NCI-H345 treated with DMSO at 0.1 percent for 48 hours (cell line): ENCODE measurements around the gene C4orf54.

Experiments used
- DNase-seq: peaks from one replicate; lab custom pipeline; 2025; ENCODE audit not compliant: unreplicated experiment; lab: John Stamatoyannopoulos, UW

C4orf54 gene

DNA sequence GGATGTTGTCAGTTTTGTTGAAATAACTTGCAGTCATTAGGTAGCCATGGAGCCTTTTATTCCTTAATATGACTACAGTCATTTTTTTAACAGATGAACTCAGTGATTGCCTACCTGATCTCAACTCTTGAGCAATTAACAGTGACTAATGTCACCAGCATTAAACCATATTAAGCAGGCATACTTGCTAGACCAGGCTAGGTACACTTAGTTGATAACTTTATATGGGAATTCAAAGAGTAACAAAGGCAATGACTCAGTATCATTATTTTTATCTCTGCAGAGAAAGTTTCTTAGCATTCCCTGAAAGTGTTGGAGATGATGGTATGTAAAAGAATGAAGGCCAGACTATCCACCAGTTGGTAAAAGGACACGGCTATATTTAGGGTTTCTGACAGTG, at the start of gene C4orf54:
C4orf54 (minus strand) TSS at position 31 of the 400 bp plus-strand sequence. CDS start 3,180 bp downstream, outside the sequence.
- DNase-seq: no peak

DNA sequence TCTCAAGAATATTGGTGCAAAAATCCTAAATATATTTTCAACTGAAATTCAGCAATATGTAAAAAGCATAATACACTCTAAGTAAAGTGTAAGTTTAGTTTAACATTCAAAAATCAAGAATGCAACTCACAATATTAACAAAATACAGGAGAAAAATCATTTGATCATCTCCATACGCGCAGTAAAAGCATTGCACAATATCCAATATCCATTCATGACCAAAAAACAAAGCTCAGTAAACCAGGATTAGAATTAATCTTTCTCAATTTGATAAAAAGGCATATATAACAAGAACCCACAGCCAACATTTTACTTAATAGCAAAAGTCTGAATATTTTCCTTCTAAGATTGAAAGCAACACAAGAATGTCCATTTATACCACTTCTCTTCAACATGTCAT, 48.3 kb upstream of the C4orf54 start:
- DNase-seq: no peak

DNA sequence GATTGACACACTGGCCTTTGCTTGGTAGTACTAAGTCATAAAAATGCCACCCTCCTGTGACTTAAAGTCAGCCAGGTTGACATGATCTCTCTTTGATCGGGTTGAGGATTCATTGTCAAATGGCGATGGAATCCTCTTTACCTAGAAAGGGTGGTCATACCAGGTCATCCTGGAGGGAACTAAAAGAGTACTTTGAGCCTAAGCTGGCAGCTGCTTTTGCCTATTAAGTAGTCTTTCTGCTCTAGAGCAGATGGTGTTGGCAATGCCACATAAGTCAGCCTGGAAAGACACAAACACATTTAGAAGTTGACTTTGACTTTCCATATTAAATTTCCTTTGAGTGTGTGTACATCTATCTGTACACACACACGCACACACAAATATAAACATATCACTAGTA, 39.2 kb upstream of the C4orf54 start:
- DNase-seq: no peak

DNA sequence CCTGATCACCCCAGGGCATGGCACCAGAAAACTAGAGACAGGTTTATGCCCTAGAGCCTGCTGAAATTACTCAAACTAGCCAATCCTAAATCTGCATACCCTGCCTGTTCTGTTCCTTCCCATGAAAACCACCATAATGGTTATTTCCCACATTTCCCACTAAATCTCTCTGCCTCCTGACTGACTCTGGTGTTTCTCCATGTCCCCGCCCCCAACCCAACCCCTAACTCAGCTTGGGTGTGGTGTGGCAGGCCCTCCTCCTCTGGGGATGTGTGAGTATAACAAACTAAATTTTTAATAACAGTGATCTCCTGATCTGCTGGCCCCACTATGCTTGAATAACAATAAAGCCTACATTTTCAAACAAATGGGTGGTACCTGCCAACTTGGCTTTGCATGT, 35.5 kb upstream of the C4orf54 start:
- DNase-seq: no peak

DNA sequence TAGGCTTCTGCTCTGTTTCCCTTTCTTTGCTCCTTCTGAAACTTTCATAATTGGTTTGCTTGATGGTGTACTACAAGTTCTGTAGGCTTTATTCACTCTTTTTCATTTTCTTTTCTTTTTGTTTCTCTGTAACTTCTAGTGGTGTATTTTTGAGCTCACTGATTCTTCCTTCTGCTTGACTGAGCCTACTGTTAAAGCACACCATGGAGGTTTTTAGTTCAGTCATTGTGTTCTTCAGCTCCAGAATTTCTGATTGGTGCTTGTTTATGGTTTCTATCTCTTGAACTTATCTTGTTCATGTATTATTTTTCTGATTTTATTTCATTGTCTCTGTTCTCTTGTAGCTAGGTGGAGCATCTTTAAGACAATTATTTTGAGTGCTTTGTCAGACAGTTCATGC, 33.4 kb upstream of the C4orf54 start:
- no peak for DNase-seq

DNA sequence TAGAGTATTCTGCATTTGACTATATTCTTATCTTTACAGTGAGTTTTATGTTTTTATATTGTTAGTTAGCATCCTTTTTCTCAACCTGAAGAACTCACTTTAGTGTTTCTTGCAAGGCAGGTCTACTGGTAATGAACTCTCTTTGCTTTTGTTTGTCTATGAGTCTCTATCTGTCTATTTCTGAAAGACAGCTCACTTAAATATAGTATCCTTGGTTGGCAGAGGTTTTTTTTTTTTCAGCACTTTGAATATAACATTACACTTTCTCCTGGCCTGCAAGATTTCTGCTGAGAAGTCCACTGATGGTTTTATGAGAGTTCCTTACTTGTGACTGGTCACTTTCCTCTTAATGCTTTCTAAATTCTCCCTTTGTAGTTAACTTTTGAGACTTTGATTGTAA, 32.8 kb upstream of the C4orf54 start:
- DNase-seq: no peak

DNA sequence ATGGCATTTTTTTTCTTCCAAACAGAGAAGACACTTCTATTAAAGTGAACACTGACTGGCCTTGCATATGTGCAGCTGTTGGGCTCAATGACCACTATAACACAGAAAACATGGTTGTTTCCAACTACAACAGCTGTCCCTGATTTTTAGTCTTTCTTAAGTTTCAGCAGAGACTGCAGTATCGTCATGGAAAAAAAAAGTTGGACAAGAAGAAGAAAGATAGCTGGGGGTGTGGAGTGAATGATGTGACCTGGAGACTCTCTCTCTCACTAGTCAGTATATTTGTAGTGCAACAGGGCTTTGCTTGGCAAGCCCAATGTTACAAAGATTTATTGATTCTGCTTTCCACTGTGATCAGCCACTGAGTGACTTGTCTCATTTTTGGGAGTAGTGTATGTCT, 29.5 kb upstream of the C4orf54 start:
- no peak for DNase-seq

DNA sequence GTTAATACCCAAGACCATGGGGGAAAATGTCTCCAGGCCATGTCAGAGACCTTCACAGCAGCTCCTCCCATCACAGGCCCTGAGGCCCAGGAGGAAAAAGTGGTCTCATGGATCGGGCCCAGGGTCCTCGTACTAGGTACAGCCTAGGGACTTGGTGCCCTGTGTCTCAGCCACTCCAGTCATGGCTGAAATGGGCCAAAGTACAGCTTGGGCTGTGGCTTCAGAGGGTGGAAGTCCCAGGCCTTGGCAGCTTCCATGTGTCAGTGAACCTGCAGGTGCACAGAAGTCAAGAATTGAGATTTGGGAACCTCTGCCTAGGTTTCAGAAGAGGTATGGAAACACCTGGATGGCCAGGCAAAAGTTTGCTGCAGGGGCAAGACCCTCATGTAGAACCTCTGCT, 27.6 kb upstream of the C4orf54 start:
- no peak for DNase-seq

DNA sequence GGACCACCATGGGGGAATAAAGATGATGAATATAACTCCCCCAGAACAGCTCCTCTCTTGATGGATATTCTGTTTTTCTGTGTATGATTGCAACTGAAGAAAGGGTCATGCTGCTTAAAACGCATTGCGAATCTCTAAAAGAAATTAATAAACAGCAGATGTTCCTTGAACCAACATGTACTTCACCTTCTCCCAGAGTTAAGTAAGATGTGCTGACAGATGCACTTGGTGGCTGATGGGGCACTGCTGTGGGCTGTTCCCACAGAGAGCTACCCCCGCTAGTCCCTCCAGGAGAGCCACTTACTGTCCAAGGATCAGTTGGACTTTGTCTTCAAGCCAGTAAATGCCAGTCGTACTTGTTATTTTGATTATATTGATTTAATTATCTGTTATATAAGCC, 26.3 kb upstream of the C4orf54 start:
- DNase-seq: no peak

DNA sequence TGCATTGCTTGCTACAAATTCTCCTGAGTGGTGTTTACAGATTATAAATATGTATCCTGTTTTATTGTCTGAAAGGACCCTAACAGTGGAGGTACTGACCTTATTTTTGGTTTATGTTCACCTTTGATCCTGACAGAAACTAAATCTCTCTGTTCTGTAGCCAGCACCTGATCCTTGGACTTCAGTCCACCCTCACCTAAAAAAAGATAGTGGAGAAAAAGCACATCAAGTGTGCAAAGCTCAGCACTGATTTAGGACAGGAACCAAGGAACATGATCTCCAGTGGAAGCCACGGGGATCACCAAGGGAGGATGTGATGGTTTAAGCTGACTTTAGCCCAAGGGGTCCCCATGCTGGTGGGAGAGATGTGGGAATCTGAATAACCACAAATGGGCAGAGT, 22.3 kb upstream of the C4orf54 start:
- DNase-seq: no peak

DNA sequence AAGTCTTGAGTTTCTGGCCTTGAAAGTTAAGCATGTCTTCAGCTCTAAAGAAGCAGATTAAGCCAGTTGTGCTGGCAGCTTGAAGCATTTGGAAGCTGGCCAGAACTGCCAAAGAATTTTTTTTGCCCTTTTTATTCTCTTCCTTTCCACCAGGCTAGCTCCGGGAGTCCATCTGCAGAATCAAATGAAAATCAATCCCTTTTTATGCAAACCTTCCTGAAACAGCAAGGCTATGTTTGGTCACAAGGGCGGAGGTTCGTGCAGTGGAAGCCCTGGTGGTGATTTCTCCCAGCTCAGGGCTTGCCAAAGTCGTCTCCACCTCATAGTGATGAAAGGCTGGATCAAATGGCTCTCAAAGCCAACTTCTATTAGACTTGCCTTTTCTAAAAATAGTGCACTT, 21.6 kb upstream of the C4orf54 start:
- peak; percentile 21 for DNase-seq

DNA sequence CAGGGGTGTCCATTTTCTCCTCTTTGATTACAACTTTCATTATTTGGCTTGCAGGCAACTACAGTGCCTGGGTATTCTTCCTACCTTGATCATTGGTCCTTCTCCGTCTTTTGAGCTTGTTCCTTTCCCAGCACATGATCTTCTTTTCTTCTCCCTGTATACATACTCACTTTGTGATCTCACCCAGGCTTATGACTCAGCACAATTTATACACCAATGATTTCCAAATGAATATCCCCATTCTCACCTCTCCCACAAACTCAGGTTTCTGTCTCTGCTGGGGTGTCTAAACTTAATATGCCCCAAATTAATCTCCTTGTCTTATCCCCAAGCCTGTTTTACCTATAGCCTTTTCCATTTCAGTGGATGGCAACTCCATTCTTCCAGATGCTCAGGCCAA, 19.5 kb upstream of the C4orf54 start:
- no peak for DNase-seq

DNA sequence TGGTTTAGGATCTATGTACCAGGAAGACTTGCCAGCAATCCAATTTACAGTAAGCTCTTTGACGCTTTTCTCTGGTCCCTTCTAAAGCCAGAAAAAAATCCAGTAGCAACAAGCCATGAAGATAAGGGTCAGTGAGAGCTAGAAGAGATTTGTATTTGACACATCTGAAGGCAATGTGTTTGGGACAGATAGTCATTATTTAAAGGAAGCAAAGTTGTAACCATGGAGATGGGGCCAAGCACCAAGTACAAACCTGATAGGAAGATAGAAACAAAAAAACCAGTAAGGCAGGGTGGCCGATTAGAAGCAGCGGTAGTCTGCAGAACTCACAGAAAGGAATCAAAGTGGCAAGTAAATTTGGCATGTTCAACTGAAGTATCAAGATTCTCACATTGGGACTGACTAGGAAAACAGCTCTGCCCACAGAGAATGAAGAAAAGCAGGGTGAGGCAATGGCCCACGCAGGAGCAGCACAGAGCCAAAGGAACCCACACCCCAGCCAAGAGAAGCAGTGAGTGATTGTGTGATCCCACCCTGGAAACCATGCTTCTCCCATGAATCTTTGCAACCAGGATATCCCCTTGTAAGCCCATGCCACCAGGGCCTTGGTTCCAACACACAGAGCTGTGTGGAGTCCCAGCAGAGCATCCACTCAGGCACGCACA, 12.9 kb upstream of the C4orf54 start:
- DNase-seq: no peak

DNA sequence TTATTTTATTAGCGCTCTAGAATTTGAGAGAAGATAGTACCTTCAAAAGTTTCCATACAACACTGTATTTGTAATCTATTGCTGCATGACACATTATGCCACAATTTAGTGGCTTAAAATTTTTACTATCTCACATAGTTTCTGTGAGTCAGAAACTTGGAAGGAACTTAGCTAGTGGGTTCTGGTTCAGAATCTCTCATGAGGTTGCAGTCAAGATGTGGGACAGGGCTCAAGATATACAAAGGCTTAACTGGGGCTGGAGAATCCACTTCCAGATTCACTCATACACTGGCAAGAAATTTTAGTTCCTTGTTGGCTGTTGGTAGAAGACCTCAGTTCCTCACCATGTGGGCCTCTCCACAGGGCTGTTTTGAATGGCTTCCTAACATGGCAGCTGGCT, 11.5 kb upstream of the C4orf54 start:
- DNase-seq: no peak

DNA sequence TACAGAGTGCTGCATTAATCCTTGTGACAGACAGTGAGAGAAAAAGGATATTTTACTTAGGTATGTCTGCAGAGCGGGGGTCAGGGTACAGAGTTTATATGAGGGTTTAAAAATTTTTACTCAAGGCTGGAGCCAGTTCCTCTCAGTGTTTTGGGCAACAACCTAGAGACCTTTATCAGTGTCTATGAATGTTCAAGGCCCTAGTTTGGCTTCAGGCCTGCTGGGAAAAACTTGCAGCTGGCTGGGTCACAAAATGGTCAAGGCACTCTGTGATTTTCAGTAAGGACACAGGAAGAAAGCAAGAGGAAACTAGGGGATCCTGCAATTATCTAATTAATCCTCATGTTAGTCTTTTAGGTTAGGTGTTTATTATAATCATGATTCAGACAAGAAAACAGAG, 10.8 kb upstream of the C4orf54 start:
- no peak for DNase-seq

DNA sequence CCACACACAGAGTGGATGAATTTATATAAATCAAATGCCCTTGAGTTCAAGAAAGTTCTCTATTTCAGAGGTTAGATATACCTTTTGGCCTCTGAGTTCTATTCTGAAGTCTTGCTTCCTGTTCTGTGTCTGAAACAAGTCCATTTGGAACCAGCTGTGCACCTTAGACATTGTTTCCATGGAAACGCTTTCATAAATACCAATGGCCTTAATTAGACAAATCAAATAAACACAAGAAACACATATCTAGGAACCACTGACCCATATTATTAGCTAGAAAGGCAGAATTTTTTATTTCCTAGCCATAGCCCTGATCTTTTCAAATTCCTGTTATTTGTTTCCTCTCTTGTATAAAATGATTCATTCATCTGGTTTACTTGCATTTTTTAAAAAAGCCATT, 8.4 kb upstream of the C4orf54 start:
- DNase-seq: no peak

DNA sequence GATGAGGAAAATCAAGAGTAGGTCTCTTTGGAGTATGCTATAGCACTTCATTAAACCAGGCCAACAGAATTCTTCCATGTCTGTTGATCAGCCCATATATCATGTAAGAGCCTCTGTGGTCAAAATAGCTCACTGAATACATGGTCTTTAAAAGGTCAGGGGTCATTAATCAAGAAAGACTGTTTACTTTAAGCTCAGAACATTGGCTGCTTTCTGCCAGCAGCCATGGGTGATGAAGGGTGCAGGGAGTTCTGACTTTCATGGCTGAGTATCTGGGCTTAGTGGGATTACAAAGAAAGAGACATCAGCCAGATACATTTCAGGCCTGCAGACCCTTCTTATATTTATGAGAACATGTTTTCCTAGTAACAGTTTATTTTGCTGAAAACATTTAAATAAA, 7.1 kb upstream of the C4orf54 start:
- no peak for DNase-seq

DNA sequence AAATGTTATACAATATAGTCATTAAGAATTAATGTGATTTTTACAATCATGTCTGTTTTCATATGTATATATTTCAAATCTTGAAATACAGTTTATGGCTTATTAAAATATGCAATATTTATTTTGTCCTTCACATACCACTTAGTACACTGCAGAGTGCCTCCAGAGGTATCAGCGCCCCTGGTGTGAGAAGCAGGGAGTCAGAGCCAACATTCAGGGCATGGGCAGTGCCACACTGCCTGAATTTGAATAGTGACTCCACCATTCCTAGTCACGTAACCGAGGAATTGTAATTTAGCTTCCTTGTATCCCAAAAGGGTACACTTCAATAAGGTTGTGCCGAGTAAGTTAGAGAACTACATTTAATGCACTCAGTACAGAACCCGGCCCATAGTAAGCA, 4.3 kb upstream of the C4orf54 start:
- DNase-seq: no peak

DNA sequence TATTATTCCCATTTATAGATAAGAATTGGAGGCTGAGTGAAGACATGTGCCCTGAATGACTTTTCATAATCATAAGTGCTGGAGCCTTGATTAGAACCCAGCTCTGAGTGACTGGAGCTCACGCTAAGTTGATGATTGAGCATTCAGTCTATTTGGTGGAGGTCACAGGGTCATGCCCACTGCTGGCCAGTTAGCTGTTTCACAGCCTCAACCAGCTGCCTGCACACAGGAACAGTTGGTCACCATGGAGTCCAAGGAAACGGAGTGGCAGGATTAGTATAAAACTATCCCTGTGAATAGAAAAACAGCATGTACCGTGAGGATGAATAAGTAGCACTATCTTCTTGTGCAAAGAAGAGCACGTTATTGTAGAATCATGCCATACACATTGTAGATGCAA, 1.0 kb upstream of the C4orf54 start:
- no peak for DNase-seq

DNA sequence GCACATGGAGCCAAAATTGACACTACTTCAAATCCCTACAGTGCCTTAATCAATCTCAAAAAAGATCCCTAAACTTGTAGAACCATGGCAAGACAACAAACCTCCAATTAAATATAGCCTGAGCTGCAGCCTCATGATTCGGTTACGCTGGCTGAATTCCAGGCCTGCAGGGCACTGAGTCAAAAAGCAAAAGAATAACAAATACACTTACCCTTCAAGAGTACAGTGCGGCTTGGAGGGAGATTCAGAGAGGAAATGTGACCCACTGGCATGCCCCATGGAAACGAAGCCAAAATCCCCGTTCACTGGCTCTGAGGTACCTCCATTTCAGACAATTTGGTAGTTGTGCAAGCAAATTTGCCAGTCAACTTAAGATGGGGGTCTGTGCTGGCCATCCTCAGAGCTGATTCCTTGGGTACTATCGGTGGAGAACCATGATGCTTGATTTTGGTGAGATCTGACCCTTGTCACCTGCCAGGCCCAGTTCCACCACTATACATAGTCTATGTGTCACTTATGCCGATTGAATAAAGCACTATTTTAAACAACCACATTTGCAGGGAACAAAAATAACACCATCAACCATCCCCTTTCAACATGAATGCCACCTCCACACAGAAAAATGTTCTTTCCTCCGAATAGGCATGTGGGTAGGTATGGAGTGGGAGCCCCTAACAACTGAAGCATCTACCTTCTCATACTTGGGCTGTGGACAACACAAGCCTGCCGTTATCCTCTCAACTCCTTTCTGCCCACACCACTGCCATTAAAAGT, 2.1 kb downstream of the C4orf54 start:
- peak; percentile 66 for DNase-seq

DNA sequence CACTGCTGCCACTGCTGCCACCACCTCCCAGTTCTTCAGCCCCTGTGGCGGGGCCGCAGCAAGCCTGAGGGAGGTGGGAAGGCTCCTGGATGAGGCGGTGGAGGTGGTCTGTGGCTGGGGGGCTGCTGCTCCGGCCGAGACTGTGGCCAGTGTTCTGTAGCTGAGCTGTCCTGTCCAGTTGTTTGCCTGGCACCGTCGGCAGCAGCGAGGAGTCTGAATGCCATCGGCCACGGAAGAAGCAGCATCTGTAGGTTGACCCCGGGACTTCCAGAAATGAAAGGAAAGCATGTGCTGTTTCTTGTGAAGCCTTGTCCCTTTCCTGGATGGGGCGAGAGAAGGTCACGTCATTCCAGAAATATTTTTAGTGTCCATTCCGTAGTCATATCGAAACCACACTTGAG, 3.3 kb downstream of the C4orf54 start:
- DNase-seq: no peak

DNA sequence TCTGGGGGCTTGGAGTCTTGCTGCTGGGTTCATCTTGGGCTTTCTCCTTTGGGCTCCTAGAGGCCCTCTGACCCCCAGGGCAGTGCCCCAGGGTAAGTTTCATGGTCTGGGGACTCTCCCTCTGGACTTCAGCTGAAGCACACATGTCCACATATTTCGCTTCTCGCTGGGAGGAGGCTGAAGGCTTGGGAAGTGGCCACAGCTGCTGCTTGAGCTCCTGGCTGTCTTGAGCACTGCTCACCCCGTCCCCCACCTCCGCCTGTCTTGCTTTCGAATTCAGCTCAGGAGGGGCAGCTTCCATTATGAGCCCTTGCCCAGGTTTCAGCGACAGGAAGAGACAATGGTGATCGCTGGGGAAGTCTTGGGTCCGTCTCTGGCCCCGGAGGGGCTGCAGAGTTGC, 3.7 kb downstream of the C4orf54 start:
- DNase-seq: no peak
